AG09309 (cell line): ENCODE results near the gene SLX4IP.

ENCODE experiments used
- DNase-seq: peaks from one replicate; pipeline ENCODE4 v3.0.0-alpha.2; 2010; ENCODE audit warnings: low read depth
- H3K4me3 ChIP-seq: 2 replicates; pipeline ENCODE4 v1.5.1; 2011; ENCODE audit warnings: mild to moderate bottlenecking, low read depth, low read length, moderate library complexity; ENCODE audit not compliant: control insufficient read depth
- CTCF ChIP-seq: IDR thresholded peaks from 2 replicates; pipeline ENCODE4 v1.5.1; 2011; ENCODE audit warnings: mild to moderate bottlenecking, low read depth, low read length, inconsistent platforms; ENCODE audit not compliant: insufficient read depth, control insufficient read depth; ENCODE audit errors: missing control alignments

Gene SLX4IP

GRCh38 chr20:10633718-10634117 lies 198.6 kb downstream of the SLX4IP start:
- no peak overlapping the region for H3K4me3 ChIP-seq
- no peak for DNase-seq
- TF ChIP-seq CTCF: no peak

GRCh38 chr20:10634211-10634610 lies 199.1 kb downstream of the SLX4IP start:
- no peak overlapping the region for H3K4me3 ChIP-seq
- no peak for DNase-seq
- TF ChIP-seq CTCF: no peak

GRCh38 chr20:10634683-10635411 lies 199.7 kb downstream of the SLX4IP start:
- peak; percentile 81 for DNase-seq
- TF ChIP-seq CTCF: no peak
- no peak overlapping the region for H3K4me3 ChIP-seq

- H3K4me3 ChIP-seq: no peak overlapping the region
- no peak for TF ChIP-seq CTCF
- DNase-seq: no peak
Observed at GRCh38 chr20:10635476-10636208, 200.5 kb downstream of the SLX4IP start.

GRCh38 chr20:10636326-10636818 lies 201.3 kb downstream of the SLX4IP start:
- no peak for DNase-seq
- no peak overlapping the region for H3K4me3 ChIP-seq
- no peak for TF ChIP-seq CTCF

GRCh38 chr20:10637031-10637559 lies 202.0 kb downstream of the SLX4IP start:
- H3K4me3 ChIP-seq: no peak overlapping the region
- TF ChIP-seq CTCF: no peak
- DNase-seq: no peak
